GM12864 (cell line): ENCODE results near the gene NAPA.

Source experiments
- DNase-seq: peaks from one replicate; pipeline ENCODE4 v3.0.0-alpha.2; 2011; ENCODE audit warnings: low read depth
- H3K4me3 ChIP-seq: 2 replicates; pipeline ENCODE4 v1.5.1; 2011; ENCODE audit warnings: mild to moderate bottlenecking, low read depth, low read length, control low read depth
- CTCF ChIP-seq: IDR thresholded peaks from 2 replicates; pipeline ENCODE4 v1.5.1; 2011; ENCODE audit warnings: low read depth, mild to moderate bottlenecking, moderate library complexity, low read length, control low read depth, inconsistent platforms; ENCODE audit errors: missing control alignments

The NAPA gene

GRCh38 chr19:47503826-47504150 lies 11.1 kb downstream of the NAPA start:
- no peak for DNase-seq
- no peak overlapping the region for H3K4me3 ChIP-seq
- TF ChIP-seq CTCF, result no peak

DNA sequence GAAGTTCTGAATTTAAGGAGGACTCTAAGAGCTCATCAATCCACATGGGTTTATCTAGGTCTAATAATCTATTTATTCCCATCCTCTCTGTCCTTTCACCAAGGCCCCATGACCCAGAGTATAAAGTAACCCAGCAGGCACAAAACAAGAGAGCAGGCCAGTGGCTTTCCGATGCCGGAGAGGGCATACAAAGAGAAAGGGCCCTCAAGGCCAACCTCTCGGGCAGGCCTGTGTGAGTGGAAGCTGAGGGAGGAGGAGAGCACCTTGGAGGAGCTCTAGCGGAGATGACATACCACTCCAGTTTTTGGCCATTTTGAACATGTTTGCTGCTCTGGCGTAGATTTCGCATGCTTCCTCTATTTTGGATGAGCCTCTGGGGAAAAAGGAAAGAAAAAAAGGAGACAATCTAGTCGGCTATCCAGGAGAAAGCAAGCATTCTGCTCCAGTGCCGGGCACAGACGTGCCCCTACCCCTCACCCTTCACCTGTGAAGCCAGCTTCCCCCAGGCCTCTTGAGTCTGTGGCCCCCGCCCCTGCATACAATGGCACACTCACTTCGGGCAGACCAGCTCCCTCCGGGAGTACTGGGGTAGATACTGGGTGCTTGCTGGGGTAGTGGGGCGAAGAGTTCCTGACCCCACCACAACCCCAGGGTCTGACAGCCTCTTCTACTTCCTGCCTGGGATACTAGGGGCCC lies 11.6 kb downstream of the NAPA start:
- H3K4me3 ChIP-seq, result no peak overlapping the region
- no peak for TF ChIP-seq CTCF
- no peak for DNase-seq

- no peak for DNase-seq
- TF ChIP-seq CTCF, result no peak
These were observed 14.7 kb downstream of the NAPA start for GRCh38 chr19:47499863-47500830.

GRCh38 chr19:47499371-47499770 lies 15.5 kb downstream of the NAPA start:
- H3K4me3 ChIP-seq, result no peak overlapping the region
- no peak for TF ChIP-seq CTCF
- no peak for DNase-seq

More at GRCh38 chr19:47499863-47500830, 14.7 kb downstream of the NAPA start:
- H3K4me3 ChIP-seq, result no peak overlapping the region

GRCh38 chr19:47498561-47498960 lies 16.3 kb downstream of the NAPA start:
- no peak overlapping the region for H3K4me3 ChIP-seq
- no peak for DNase-seq
- no peak for TF ChIP-seq CTCF

GRCh38 chr19:47497821-47498520 lies 16.9 kb downstream of the NAPA start:
- DNase-seq, result no peak
- no peak for TF ChIP-seq CTCF
- H3K4me3 ChIP-seq, result no peak overlapping the region
